ENCODE measurements around the gene GABBR2. TPM values are rescaled to one million over a fixed set of nuclear protein-coding genes. Genes with fewer than 3 reads are reported as not detected.

GABBR2 gene
- total RNA-seq, 1 donor from 2014 or later: 6.4 TPM

- no peaks in the 10 kb centered on the region for H3K9me3 Mint-ChIP-seq
- TF ChIP-seq CTCF (conservative IDR thresholded peaks at IDR 0.05): no peak
- DNase-seq (ENCODE audit: extremely low spot score, unreplicated experiment): no peak
- no peak overlapping the region for H3K27ac Mint-ChIP-seq
- H3K4me3 Mint-ChIP-seq: no peak overlapping the region
- H3K27me3 Mint-ChIP-seq: peaks cover 4% of the 10 kb centered on the region
- no peaks in the 10 kb centered on the region for H3K36me3 Mint-ChIP-seq
- no peaks in the 10 kb centered on the region for H3K4me1 Mint-ChIP-seq (ENCODE audit: unreplicated experiment)
Observed at GRCh38 chr9:98637381-98637780, 71.4 kb downstream of the GABBR2 start.

GRCh38 chr9:98635374-98635773, 73.4 kb downstream of the GABBR2 start:
- no peak overlapping the region for H3K27ac Mint-ChIP-seq
- no peak overlapping the region for H3K4me3 Mint-ChIP-seq
- DNase-seq (ENCODE audit: extremely low spot score, unreplicated experiment): no peak
- H3K9me3 Mint-ChIP-seq: no peaks in the 10 kb centered on the region
- H3K27me3 Mint-ChIP-seq: no peaks in the 10 kb centered on the region
- TF ChIP-seq CTCF (conservative IDR thresholded peaks at IDR 0.05): no peak
- no peaks in the 10 kb centered on the region for H3K36me3 Mint-ChIP-seq
- no peaks in the 10 kb centered on the region for H3K4me1 Mint-ChIP-seq (ENCODE audit: unreplicated experiment)

- TF ChIP-seq CTCF (conservative IDR thresholded peaks at IDR 0.05): no peak
- Mint-ChIP-seq H3K4me1 (ENCODE audit: unreplicated experiment) (no peaks in the 10 kb centered on the region), H3K4me3 (no peak overlapping the region), H3K27ac (peak overlapping the region; percentile 22), H3K9me3 (no peaks in the 10 kb centered on the region), H3K36me3 (no peaks in the 10 kb centered on the region), H3K27me3 (no peaks in the 10 kb centered on the region)
- no peak for DNase-seq (ENCODE audit: extremely low spot score, unreplicated experiment)
Observed at GRCh38 chr9:98634685-98635336, 73.9 kb downstream of the GABBR2 start.

- H3K36me3 Mint-ChIP-seq: no peaks in the 10 kb centered on the region
- H3K27ac Mint-ChIP-seq: no peak overlapping the region
- H3K4me1 Mint-ChIP-seq (ENCODE audit: unreplicated experiment): no peaks in the 10 kb centered on the region
- peaks cover 8% of the 10 kb centered on the region for H3K27me3 Mint-ChIP-seq
- TF ChIP-seq CTCF (conservative IDR thresholded peaks at IDR 0.05): no peak
- no peak overlapping the region for H3K4me3 Mint-ChIP-seq
- DNase-seq (ENCODE audit: extremely low spot score, unreplicated experiment): no peak
- no peaks in the 10 kb centered on the region for H3K9me3 Mint-ChIP-seq
Observed at GRCh38 chr9:98632839-98633238, 75.9 kb downstream of the GABBR2 start.

- no peak for TF ChIP-seq CTCF (conservative IDR thresholded peaks at IDR 0.05)
- no peak overlapping the region for H3K4me3 Mint-ChIP-seq
- H3K27ac Mint-ChIP-seq: no peak overlapping the region
- peaks cover 15% of the 10 kb centered on the region for H3K27me3 Mint-ChIP-seq
- H3K9me3 Mint-ChIP-seq: no peaks in the 10 kb centered on the region
- no peak for DNase-seq (ENCODE audit: extremely low spot score, unreplicated experiment)
- H3K4me1 Mint-ChIP-seq (ENCODE audit: unreplicated experiment): no peaks in the 10 kb centered on the region
- no peaks in the 10 kb centered on the region for H3K36me3 Mint-ChIP-seq
Observed at GRCh38 chr9:98627296-98627695, 81.4 kb downstream of the GABBR2 start.

- Mint-ChIP-seq H3K4me1 (ENCODE audit: unreplicated experiment) (peaks cover 3% of the 10 kb centered on the region), H3K27ac (no peak overlapping the region), H3K4me3 (no peak overlapping the region), H3K9me3 (no peaks in the 10 kb centered on the region), H3K27me3 (peaks cover 15% of the 10 kb centered on the region), H3K36me3 (no peaks in the 10 kb centered on the region)
- no peak for TF ChIP-seq CTCF (conservative IDR thresholded peaks at IDR 0.05)
- no peak for DNase-seq (ENCODE audit: extremely low spot score, unreplicated experiment)
Observed at GRCh38 chr9:98625728-98626127, 83.0 kb downstream of the GABBR2 start.

Data from type B pancreatic cell (in vitro differentiated cells).